ENCODE results near the gene QSER1.
"Not testable (repeated sequence)": the region's sequence is repeated elsewhere in the genome, so short reads cannot be mapped to it uniquely, and the experiment has no call there.

Gene QSER1

DNA sequence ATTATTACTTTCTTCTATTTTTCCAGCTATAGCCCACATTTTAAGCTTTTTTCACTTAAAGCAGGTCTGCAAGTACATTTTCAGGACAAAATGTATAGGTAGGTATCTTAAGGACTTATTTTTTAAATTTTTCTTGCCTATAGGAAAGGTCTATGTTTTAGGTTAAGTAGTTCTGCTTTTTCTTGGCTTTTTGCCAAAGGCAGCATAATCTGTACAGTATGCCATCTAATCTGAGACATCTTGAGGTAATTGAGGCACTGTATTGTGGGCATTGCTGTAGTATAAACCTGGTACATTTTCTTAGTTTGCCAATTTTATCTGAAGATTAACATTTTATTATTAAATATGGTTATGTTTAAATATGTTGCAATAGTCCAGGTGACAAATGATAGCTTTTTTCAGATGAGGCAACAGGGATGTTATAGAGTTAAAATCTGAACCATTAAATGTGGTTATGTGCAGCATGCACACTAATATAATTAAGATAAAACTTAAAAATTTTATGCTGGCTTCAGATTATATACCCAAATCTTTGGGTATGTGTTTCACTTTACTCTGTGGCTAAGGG is 42.9 kb downstream of the QSER1 start:
- no peak for DNase-seq (ENCODE audit: low read depth)

DNA sequence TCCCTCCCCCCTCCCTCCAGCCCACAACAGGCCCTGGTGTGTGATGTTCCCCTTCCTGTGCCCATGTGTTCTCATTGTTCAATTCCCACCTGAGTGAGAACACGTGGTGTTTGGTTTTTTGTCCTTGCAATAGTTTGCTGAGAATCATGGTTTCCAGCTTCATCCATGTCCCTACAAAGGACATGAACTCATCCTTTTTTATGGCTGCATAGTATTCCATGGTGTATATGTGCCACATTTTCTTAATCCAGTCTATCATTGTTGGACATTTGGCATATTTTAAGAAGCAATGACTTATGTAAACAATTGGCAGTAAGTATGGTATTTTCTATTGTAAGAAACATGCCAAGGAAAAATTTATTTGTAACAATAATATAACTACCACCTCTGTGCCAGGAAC is 43.6 kb downstream of the QSER1 start:
- DNase-seq (ENCODE audit: low read depth): not testable (repeated sequence)

DNA sequence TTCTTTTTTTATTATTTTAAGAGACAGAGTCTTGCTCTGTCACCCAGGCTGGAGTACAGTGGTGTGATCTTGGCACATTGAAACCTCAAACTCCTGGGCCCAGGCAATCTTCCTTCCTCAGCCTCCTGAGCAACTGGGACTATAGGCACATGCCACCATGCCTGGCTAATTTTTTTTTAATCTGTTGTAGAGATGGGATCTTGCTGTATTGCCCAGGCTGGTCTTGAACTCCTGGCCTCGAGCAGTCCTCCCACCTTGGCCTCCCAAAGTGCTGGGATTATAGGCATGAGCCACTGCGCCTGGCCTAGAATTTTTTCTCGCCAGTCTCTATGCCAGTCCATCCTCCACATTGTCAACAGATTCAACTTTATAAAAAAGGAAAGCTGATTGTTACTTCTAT is 44.7 kb downstream of the QSER1 start:
- not testable (repeated sequence) for DNase-seq (ENCODE audit: low read depth)

DNA sequence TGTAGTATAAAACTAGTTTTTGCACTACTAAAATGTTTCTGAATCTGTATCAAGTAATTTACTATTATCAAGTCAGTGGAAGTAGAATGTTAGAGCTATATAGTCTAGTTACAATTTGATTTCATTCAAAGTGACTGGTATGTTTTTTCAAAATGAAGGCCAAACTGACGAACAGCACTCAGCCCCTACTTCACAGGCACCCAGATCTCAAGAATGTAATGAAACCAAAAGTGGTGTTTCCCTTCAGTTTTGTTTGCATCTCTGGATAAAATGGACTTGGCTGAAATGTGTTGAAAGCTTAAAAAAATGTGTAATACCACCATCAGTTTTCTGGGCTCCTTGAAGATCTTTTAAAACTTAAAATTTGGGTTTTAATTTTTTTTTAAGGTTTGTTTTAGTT is 46.4 kb downstream of the QSER1 start:
- DNase-seq (ENCODE audit: low read depth): no peak

DNA sequence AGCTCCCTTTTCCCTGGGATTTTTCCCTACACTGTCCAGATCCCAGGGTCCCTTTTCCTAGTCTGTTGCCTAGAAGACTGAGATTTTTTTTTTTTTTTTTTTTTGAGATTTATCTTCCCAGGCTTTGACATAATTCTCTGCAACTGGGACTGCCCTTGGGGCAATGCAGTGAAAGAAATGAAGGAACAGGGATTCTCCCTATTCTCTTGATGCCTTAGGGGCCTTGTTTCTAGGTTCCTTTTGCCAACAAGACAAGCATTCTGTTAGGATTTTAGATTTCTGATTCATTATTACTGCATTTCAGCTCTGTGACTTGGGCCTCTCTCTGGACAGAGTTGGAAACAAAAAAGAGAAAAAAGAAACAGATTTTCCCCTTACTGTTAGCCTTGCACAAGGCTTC is 47.3 kb downstream of the QSER1 start:
- no peak for DNase-seq (ENCODE audit: low read depth)

DNA sequence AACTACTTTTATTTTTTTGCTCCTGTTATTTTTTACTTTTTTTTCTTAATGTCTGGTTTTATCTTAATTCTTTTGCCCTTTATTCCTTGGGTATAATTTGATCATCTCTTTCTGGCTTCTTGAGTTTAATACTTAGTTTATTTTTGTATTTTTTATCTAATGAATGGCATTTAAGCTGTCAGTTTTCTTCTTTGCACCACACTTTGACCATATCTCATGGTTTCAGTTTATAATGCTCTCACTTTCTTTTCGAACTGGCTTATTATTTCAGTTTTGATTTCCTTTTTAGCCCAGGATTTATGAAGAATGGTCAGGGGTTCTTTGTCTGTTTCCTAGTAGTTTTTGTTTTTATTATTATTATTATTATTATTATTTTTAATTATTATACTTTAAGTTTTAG is 48.3 kb downstream of the QSER1 start:
- DNase-seq (ENCODE audit: low read depth): no peak

DNA sequence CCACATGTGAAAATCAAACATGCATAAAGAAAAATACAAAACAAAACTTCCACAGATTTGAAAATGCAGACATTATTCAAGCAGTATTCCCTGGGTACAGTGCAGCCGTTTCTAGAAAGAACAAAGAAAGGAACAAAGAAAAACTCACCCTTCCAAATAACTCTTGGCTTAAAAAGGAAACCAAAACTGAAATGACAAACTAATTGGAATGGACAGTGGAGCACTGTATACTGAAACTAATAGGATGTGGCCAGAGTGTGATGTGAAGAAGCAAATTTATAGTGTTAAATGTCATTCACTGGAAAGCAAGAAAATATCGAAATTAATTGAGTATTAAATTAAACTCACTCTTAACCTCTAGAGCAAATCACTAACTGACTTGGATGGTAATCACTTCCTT is 55.4 kb downstream of the QSER1 start:
- no peak for DNase-seq (ENCODE audit: low read depth)

DNA sequence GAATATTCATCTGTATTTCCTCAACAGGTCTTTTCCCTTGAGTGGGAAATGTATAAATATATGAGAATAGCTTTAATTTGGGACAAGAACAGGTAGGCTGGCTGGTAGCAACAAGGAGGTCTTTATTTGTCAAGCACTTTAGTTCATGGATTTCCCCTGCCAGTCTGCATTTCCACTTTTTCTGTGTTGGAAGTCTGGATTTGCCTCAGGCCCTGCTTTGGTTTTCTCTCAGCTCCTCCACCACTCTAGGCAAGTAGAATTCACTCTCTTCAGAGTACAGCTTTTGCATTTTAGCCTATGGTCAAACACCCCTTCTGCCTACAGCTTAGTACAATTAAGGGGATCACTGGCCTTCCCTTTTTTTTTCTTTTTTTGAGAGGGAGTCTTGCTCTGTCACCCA is 57.1 kb downstream of the QSER1 start:
- DNase-seq (ENCODE audit: low read depth): no peak

DNA sequence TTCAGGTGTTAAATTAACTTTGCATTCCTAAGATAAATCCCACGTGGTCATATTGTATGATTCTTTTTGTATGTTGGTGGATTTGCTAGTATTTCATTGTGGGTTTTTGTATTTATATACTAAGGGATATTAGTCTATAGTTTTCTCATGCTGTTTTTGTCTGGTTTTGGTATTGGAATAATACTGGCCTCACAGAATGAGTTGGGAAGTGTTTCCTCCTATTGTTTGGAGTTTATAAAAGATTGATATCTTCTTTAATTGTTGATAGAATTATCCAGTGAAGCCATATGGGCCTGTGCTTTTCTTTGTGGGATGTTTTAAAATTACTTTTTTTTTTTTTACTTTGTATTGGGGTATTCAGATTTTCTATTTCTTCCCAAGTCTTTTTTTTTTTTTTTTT is 59.8 kb downstream of the QSER1 start:
- no peak for DNase-seq (ENCODE audit: low read depth)

DNA sequence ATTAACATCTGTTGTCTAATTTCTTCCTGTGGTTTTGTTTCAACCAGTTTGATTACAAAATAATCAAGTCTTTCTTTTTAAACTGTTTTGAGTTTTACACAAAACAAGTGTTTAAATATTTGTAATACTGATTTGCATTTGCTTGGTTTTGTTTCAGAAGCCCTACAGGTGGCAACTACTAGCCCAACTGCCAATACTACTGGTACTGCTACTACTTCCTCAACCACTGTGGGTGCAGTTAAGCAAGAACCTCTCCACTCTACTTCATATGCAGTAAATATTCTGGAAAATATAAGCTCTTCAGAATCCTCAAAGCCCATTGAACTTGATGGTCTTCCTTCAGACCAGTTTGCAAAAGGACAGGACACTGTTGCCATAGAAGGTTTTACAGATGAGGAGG is 61.1 kb downstream of the QSER1 start:
- no peak for DNase-seq (ENCODE audit: low read depth)

DNA sequence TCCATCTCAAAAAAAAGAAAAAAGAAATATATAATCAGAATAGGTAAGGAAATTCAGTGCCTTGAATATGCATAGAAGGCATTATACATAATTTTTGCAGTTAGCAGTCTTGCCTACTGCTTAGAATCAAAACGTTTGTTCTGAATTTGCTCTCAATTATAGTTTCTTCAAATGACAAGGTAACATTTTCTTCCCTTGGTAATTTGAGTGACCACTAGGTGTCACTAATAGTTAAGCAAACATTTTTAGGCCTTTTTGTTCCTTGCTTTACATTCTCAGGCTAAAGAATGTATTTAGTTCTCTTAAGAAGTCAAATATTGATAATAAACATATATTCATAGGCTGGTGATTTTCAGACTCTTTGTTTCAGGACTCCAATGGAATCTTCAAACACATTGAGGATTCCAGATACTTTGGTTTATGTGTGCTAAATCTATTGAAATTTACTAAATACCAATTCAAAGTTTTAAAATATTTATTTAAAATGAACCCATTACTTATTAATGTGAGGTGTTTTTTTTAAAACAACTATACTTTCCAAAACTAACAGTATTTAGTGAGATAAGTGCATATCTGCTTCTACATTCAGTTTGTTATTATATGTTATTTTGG is 68.0 kb downstream of the QSER1 start:
- DNase-seq (ENCODE audit: low read depth): peak; percentile 16

DNA sequence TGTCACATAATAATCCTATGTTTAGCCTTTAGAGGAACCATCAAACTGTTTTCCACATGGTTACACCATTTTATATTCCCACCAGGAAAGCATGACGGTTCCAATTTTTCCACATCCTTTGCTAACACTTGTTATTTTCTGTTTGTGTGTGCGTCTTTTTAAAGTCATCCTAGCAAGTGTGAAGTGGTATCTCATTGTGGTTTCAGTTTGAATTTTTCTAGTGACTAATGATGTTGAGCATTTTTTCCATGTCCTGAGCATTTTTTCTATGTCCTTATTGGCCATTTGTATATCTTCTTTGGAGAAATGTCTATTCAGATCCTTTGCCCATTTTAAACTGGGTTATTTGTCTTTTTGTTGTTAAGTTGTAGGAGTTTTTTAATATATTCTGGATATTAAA is 69.4 kb downstream of the QSER1 start:
- no peak for DNase-seq (ENCODE audit: low read depth)

DNA sequence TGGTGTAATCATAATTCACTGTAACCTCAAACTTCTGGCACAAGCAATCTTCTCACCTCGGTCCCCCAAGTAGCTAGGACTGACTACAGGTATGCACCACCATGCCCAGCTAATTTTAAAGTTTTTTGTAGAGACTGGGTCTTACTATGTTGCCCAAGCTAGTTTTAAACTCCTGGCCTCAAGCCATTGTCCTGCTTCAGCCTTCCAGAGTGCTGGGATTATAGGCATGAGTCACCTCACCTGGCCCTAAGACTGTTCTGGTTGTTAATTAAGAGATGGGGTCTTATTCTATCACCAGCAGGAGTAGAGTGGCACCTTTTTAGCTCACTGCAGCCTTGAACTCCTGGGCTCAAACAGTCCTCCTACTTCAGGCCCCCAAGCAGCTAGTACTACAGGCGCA is 71.1 kb downstream of the QSER1 start:
- DNase-seq (ENCODE audit: low read depth): no peak

DNA sequence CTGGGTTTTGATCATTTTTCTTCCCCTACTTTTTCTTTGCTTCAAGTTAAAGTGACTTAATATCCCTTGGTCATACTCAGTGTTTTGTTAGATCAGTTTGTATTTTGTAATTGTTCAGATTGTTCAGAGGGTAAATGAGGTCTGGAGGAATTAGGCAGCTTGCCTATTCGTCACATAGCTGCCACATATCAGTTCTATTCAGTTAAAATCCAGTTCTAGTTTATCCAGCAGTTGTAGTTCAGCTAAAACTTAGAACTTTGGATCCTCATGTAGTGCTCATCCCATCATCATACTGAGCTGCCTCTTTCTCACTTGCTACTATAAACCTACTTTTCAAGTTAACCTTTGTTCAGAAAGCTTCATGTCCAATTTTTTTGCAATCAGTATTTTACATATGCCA is 75.9 kb downstream of the QSER1 start:
- no peak for DNase-seq (ENCODE audit: low read depth)

DNA sequence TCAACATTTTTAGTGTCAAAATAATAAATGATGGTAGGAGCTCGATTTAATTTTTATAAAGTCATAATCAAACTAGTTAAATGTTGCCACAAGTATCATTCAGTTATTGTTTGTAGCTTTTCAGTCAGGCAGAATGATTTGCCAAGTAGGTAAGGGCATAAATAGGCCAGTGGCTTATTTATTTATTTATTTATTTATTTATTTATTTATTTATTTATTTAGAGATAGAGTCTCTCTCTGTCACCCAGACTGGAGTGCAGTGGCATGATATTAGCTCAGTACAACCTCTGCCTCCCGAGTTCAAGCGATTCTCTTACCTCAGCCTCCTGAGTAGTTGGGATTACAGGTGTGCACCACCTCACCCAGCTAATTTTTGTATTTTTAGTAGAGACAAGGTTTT is 79.6 kb downstream of the QSER1 start:
- DNase-seq (ENCODE audit: low read depth): not testable (repeated sequence)

DNA sequence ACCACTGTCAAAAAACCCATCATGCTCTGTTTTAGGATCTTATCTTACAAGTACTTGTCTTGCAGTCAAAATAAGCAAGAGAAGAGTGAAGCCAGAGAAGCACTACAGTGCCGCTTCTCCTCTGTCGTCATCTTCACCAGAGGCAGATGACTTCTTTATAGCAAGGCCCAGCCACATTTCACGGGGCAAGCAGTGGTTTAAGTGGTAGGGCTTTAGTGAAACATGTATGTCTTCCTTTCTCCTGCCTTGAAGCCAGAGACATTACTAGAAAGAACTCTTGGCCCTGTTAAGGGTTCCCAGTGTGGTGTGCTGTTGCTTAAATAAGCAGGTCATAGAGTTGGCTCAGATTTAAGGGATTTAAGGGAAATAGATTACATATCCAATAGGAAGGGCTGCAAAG is 80.2 kb downstream of the QSER1 start:
- DNase-seq (ENCODE audit: low read depth): no peak

DNA sequence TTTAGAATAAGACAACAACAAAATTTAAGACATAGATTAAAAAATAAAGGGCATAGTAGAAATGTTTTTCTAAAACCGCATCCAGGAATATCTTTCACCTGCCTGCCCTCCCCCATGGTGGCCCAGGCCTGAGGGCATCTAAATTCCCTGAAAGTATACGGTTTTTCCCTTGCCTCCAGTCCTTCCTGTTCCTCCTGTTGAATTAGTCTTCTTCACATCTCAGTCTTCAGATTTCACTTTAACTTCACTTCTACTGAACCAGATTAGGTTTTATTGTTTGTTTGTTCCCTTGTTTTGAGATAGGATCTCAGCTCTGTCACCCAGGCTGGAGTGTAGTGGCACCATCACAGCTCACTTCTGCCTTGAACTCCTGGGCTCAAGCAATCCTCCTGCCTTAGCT is 90.0 kb downstream of the QSER1 start:
- no peak for DNase-seq (ENCODE audit: low read depth)

DNA sequence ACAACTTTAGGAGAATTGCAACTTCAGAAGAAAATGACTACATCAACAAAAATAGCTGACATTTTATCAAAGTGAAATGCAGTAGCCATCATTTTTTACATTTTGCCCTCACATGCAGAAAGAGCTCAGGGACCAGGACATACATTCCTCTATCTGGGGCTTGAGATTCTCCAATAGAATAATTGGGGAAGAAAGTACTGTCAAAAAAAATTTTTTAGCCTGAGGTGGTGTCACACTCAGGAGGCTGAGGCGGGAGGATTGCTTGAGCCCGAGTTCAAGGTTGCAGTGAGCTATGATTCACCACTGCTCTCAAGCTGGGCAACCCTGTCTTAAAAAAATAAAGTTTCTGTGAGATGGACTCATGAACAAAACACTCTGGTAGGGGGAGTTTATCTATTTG is 90.9 kb downstream of the QSER1 start:
- no peak for DNase-seq (ENCODE audit: low read depth)

DNA sequence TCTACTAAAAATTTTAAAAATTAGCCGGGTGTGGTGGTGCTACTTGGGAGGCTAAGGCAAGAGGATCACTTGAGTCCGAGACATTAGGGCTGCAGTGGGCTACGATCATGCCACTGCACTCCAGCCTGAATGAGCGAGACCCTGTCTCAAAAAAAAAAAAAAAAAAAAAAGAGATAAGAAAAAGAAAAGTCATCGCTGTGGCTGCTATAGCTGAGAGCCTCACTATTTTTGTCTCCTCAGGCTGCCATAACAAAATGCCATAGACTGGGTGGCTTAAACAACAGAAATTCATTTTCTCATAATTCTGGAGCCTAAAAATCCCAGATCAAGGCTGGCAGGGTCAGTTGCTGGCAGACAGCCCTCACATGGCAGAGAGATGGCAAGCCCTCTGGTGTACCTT is 93.0 kb downstream of the QSER1 start:
- no peak for DNase-seq (ENCODE audit: low read depth)

DNA sequence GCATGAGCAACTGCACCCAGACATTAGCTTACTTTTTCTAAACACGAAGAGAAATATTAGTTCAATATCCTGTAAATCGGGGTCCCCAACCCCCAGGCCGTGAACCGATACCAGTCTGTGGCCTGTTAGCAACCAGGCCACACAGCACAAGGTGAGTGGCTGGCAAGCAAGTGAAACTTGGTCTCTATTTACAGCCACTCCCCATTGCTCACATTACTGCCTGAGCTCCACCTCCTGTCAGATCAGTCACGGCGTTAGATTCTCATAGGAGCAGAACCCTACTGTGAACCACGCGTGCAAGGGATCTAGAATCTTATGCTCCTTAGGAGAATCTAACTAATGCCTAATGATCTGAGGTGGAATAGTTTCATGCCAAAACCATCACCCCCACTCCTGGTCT is 95.2 kb downstream of the QSER1 start:
- no peak for DNase-seq (ENCODE audit: low read depth)

DNA sequence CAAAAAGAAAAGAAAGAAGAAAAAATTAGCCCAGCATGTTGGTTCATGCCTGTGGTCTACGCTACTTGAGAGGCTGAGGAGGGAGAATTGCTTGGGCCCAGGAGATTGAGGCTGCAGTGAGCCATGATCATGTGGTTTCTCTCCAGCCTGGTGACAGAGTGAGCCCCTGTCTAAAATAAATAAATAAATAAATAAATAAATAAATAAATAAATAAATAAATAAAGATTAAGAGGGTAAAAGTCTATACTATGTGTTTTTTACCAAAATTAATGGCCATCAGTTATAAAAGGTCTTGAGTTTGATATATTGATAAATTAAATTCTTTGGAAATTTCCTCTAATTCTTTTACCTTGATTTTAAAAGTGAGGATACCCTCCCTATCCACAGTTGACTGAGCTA is 97.9 kb downstream of the QSER1 start:
- DNase-seq (ENCODE audit: low read depth): no peak

DNA sequence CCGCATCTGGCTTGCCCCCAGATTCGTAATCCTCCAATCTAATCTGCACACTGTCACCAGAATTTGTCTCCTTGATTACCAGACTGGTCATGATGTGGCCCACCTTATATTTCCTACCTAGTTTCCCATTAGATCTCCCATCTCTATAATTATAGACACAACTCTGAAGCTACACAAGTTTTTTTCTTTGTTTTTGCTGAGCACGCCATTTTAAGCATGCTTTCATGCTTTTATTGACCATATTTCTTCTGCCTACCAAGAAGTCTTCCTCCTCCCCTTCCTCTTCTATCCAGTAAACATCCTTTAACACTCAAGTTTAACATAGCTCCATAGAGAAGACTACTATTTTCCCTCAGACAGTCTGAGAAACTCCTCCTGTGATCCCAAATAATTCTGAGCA is 98.8 kb downstream of the QSER1 start:
- DNase-seq (ENCODE audit: low read depth): no peak

DNA sequence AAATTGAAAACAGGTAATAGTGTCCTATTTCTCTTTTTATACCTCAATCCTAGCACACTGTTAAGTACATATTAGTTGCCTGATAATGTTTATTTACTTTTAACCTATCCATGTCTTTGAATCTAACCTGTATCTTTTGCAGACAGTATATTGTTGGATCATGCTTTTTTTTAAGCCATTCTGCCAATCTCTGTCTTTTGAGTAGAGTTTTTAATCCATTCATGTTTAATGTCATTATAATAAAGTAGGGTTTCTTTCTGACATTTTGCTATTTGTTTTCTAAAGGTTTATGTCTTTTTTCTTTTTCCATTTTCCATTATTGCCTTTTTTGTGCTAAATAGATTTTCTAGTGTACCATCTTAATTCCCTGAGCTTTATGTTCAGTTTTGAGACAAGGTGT is 99.3 kb downstream of the QSER1 start:
- DNase-seq (ENCODE audit: low read depth): no peak

DNA sequence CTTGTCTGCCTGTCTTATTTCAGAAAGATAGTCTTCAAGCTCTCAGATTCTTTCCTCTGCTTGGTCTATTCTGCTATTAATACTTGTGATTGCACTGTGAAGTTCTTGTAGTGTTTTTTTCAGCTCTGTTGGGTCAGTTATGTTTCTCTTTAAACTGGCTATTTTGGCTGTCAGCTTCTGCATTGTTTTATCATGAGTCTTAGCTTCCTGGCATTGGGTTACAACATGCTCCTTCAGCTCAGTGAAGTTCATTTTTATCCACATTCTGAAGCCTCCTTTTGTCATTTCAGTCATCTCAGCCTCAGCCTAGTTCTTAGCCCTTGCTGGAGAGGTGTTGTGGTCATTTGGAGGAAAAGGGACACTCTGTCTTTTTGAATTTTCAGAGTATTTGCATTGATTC is 107.6 kb downstream of the QSER1 start:
- DNase-seq (ENCODE audit: low read depth): peak; percentile 61

DNA sequence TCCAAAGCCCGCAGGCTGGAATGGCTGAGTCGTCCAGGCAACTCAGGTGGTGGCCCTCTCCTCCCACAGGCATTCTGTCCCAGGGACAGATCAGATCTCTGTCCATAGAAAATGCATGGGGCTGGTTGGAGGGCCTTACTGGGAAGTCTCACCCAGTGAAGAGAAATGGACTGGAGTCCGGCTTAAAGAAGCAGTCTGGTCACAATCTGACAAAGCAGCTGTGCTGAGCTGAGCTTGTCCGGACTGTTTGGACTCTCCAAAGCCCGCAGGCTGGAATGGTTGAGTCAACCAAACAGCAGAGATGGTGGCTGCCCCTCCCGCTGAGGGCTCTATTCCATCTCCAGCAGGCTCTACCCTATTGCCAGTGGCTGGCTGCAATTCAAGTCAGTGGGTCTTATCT is 108.7 kb downstream of the QSER1 start:
- no peak for DNase-seq (ENCODE audit: low read depth)

Measured in GM04504 (cell line).